DMS153 treated with DMSO at 0.1 percent for 48 hours (cell line): ENCODE results near the gene INTS1.
A peak's percentile ranks its signal among the peaks of the same experiment; 100 is the strongest.
"Not testable (repeated sequence)": the region's sequence is repeated elsewhere in the genome, so short reads cannot be mapped to it uniquely, and the experiment has no call there.

Experiments used
- DNase-seq: peaks from one replicate; lab custom pipeline; 2025; ENCODE audit not compliant: unreplicated experiment; lab: John Stamatoyannopoulos, UW

INTS1 gene

GRCh38 chr7:1449501-1449900 is 54.7 kb downstream of the INTS1 start:
- DNase-seq, result no peak

GRCh38 chr7:1448958-1449357 is 55.2 kb downstream of the INTS1 start:
- DNase-seq, result no peak

DNA sequence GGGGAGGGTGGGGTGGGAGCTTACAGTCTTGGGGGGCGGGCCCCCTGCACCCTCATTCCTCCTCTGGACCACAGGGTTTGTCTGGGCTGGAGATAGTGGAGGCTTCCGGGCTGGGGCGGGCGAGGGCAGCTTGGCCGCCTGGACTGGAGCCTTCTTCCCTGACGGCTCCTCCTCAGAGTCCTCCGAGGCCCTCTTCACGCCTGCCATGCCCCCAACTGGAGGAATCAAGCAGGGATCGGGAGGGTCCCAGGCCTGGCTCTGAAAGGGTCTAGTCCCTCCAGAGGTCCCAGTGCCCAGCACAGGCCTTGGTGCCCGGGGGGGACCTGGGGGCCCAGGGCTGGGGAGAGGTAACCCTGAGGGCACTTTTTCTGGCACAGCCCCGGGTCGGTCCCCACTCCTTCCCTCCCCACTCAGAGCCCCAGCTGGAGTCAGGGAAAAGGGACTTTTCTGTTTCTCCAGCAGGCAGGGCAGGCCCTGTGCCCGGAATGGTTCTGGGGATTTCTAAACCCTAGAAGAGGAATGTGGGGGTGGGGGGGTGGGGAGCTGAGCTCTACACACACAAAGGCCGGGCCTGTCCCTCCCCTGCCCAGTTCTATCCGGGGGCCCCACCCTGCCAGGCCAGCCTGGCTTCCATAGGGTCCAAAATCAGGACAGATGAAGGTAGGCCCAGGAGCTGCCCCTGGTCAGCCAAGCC is 56.5 kb downstream of the INTS1 start:
- DNase-seq, result no peak

- DNase-seq, result no peak
Measured at GRCh38 chr7:1447112-1447511, 57.1 kb downstream of the INTS1 start.

DNA sequence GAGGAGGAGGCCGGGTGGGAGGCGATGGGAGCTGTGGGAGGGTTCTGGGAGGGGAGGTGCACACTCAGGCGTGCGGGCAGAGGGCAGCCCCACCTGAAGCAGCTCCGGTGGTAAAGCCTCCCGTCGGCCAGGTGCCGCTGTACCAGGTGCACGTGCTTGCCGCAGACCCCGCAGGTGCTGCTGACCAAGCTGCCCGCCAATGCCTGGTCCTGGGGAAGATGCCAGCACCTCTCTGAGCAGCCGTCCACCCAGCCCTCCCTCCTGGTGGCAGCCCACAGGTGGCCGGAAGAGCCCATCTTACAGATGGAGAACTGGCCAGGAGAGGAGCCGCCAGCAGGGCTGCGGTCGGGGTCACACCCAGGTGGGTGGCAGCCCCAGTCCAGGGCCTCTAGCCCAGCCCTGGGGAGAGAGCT is 57.6 kb downstream of the INTS1 start:
- DNase-seq, result peak; percentile 56

DNA sequence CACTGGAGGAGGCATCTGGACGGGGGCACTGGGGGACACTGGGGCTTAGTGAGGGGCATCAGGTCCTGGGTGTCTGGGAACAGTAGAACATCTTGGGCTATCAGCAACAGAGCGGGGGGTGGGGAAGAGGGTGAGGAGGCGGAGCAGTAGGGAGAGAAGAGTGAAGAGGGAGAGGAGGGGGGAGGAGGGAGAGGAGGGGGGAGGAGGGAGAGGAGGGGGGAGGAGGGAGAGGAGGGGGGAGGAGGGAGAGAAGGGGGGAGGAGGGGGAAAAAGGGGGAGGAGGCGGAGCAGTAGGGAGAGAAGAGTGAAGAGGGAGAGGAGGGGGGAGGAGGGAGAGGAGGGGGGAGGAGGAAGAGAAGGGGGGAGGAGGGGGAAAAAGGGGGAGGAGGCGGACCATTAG is 58.2 kb downstream of the INTS1 start:
- peak; percentile 56 for DNase-seq

GRCh38 chr7:1445341-1445740 is 58.8 kb downstream of the INTS1 start:
- DNase-seq, result no peak

DNA sequence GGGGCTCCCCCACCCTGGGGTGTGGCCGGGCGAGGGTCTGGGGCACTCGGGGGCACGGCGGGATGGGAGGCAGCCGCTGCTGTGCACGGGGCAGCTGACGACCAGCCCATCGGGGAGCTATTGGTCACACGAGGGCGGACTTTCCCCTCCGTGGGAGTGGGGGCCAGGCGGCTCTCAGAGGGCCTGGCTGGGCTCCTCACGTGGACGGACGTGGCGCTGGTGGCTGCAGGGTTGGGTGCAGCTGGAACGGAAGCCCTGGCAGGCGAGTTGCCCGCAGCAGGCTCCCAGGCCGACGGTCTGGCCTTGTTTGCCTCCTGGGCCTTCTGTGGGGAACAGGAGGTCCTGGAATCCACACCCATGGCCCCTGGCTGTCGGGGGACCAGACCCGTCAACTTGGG is 59.3 kb downstream of the INTS1 start:
- DNase-seq, result no peak

DNA sequence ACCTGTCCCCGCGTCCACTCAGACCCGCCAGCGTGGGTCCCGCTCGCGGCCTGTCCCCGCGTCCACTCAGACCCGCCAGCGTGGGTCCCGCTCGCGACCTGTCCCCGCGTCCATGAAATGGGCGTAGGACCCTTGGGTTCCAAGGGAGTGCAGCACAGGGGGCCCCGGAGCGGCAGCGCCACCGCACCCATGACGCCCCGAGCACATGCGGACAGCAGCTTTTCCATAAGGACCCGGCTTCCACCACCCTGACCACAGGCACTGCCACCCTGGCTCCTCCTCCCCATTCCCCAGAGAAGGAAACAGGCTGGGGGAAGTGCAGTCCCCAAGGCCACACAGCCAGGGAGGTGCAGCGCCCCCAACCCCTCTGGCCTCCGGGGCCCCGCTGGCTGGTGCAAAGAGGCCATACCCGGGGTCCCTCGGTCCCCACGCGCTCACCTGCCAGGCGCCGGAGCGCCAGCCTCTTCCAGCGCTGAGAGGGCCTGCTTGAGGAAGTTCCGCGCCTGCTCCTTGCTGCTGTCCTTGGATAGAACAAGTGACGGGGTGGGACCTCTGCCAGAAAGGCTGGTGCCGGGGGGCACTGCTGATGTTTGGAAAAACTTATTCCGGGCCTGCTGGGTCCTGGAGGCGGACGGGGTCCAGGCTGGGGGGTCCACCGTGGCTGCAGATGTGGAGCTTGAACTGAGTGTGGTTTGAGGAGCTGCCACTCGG is 59.8 kb downstream of the INTS1 start:
- no peak for DNase-seq

GRCh38 chr7:1443587-1444200 is 60.5 kb downstream of the INTS1 start:
- not testable (repeated sequence) for DNase-seq

- no peak for DNase-seq
Measured at GRCh38 chr7:1442355-1443124, 61.6 kb downstream of the INTS1 start.

GRCh38 chr7:1441615-1442354 is 62.4 kb downstream of the INTS1 start:
- no peak for DNase-seq

- DNase-seq, result no peak
Measured at GRCh38 chr7:1440620-1441019, 63.6 kb downstream of the INTS1 start.

DNA sequence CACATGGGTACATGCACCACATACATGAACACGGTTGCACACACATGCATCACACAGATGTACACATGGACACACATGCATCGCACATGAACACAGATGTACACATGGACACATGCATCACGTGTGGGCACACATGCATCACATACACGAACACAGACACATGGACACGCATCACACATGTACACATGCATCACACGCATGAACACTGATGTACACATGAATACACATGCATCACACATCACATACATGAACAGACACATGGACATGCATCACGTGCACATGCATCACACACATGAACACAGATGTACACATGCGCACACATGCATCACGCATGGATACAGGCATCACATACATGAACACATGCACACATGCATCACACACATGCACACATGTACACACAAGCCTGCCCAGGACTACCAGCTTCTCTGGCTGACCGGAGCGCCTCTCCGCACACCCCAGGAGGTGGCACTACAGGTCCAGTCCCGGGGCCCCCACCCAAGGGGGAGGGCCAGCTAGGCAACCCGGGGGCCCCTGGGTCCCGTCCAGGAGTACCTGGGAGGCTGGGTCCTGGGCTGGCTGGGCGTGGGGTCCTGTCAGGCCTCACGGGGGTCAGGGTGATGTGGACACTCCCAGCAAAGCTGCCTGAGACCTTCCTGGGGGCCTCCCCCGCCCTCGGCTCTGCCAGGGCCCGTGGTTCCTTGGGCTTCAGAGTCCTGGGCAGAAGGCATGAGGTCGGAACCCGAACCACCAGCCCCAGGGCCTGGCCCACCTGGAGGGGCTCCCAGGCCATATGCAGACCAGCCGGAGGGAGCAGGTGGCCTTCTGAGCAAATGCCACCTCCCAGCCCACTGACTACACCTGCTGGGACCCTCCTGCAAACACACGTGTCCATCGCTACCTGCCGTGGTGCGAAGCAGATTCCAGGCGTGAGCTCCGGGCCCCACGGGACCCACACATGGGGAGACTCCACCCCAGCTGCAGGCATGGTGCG is 64.5 kb downstream of the INTS1 start:
- DNase-seq, result no peak

DNA sequence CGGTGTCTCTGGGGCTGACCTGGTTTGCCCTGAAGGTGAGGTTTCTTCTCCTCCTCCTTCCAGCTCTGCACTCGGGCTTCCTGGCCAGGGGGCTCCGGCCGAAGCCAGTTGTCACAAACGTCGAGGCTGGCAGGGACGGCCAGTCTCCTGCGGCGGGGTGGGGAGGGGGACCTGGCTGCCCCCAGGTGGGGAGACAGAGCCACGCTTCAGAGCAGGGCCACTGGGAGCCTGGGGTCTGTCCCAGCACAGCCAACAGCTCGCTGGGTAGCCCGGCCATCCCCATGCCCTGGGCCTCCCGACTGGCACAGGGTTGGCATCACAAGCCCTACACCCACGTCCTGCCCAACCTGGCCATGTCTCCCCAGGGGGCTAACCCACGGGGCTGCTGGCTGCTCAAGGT is 65.4 kb downstream of the INTS1 start:
- DNase-seq, result no peak

- DNase-seq, result no peak
Measured at GRCh38 chr7:1438208-1438607, 66.0 kb downstream of the INTS1 start.

DNA sequence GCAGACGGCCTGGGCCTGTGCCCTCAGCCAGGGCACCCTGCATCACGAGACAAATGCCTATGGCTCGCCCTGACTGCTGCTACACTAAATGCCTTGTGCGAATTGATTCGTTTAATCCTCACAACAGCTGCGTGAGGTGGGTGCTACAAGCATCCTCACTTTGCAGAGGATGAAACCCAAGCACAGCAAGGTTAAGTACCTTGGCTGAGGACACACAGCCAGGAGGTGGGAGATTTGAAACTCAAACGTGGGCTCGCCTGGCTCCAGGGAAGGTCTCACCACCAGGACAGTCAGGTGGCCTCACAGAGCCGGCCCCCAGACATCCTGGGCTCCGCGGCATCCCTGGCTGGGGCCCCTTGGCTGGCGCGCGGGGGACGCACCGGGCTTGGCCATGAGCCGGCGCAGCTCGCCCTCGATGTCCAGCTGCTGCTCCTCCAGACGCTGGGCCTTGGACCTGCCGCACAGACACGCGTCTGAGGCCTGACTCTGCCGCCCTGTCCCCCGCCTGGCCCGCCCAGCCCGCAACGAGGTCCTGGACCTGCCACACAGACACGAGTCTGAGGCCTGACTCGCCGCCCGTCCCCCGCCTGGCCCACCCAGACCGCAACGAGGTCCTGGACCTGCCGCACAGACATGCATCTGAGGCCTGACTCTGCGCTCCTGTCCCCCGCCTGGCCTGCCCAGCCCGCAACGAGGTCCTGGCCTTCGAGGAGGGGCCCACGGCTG is 66.9 kb downstream of the INTS1 start:
- no peak for DNase-seq

DNA sequence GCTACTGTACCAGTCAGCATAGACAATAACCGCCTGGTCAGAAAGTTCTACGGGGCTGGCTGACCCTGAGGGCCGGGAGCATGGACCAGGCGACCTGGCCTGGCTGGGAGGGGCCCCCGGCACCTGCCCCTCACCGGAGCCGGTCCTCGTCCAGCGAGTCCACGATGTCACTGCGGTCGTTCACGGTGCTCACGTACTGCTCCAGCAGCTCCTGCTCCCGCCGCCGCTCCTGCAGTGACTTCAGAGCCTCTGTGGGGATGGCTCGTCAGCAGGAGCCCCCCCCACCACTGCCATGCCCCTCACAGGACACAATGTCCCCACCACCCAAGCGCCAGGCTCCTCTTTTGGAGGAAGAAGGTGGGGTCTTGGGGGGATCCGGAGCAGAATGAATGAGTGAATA is 67.6 kb downstream of the INTS1 start:
- DNase-seq, result no peak
